Adrenal gland (tissue), 5 donors: ENCODE results near the gene ORC5.

Source experiments
- CTCF ChIP-seq, 6 experiments: fragments of 450-650 bp in 4 of 6; fragments of 200-600 bp in 2 of 6; sonication (generic) in 1 of 6; IDR thresholded peaks; 1 replicate in 5 of 6; 2 replicates in 1 of 6; pipeline versions ENCODE4 v1.5.1 to v1.8.0; 2016 to 2021; ENCODE audit warnings: antibody characterized with exemption in 6 of 6, mild to moderate bottlenecking in 2 of 6, moderate library complexity in 1 of 6
- POLR2A ChIP-seq, 2 donors: fragments of 450-650 bp; IDR thresholded peaks; one replicate each; pipeline ENCODE4 v1.6.1; 2017; ENCODE audit warnings: antibody characterized with exemption in 2 of 2, mild to moderate bottlenecking in 2 of 2, moderate library complexity in 1 of 2
- donor health status: DM: no; HTN: no; CAD: no.

GRCh38 chr7:104228442-104228841 lies 20.6 kb upstream of the ORC5 start:
- TF ChIP-seq CTCF (IDR thresholded peaks at IDR 0.05) = no peak
- TF ChIP-seq POLR2A (IDR thresholded peaks at IDR 0.05) = no peak
